GM19372 (cell line): ENCODE results near the gene IRS4.

Experiments
- ATAC-seq: cut with Tn5 transposase; IDR thresholded peaks from one replicate; pipeline ENCODE4 v1.9.1; 2021; ENCODE audit warnings: mild to moderate bottlenecking, low read depth, moderate library complexity; ENCODE audit not compliant: unreplicated experiment

The IRS4 gene

DNA sequence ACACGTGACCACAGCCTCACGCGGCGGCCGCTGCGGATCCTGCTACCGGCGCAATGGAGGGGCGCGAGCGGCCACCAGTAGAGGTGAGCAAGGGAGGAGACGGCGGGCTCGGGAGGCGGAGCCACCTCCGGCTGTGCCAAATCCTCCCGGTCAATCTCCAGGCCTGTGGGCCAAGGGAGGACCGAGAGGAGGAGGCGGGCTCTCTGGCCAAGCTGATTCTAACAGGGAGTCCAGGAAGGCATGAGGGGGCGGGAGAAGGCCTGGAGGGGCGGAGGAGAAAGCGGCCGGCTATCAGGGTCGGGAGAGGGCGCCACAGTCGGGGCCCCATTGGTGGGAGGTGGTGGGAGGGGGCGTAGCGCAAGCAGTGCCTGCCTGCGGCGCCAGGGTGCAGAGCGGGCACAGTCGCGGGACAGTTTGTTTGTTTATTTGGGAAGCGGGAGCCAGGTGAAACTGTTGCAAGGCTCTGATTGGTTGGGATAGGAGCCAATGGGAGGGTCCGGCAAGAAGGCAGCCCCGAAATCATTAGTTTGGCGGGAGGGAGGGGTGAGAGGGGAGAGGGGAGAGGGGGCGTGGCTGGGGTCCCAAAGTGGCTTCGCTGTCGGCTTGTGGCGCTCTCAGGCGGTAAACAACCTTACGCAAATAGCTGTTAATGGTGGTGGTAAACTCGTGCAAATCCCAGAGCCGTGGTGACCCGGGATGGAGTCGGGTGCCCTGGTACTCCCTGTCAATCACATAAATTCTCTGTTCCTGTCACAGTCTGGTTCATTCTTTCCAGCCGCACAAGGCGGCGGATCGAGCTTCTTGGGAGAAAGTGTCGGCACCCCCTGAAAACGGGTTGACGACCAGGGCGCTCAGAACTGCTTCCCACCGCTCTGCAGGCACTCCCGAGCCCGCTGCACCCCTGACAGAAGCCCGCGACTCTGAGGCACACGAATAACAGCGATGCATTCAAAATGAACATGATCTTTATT, at the start of gene IRS4:
Gene IRS4 (minus strand): TSS at position 55 of the 971 bp plus-strand sequence.
- ATAC-seq: no peak

GRCh38 chrX:108772549-108772948, 36.2 kb upstream of the IRS4 start:
- ATAC-seq: no peak

DNA sequence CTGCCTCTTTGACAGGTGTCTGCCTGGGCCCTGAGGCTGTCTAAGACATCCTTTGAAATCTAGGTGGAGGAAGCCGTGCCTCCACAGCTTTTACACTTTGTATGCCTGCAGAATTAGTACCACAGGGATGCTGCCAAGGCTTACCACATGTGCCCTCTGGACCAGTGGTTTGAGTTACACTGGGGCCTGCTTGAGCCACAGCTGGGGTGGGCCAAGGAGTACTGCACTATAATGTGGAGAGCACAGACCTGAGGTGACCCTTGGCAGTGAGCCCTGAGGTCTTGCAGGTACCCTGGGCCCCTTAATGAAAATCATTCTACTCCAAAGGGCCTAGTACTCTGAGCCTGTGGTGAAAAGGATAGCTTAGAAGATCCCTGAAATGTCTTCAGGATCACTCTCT, 27.2 kb upstream of the IRS4 start:
- ATAC-seq: no peak

DNA sequence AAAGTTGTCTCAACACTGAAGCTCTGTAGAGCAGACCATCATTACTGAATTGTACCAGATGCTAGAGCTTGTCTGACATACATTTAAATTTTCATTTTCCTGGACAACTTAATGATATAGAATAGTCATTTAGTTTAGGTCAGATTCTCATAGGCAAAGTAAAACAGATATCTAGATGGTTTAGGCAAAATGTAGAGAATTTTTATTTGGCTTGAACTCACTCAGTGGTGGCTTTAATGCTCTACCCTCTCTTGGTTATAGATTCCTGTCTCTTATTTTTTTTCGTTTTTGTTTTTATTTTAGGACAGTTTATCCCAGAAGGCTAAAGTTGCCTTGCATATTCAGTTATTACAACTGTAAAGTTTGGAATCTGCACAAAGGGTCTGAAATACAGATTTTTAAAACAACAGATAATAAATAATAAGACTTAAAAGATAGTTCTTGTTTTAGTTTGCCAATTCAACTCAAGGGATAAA, 4.0 kb upstream of the IRS4 start:
- ATAC-seq: no peak

- ATAC-seq: no peak
These were observed 1.4 kb upstream of the IRS4 start for GRCh38 chrX:108737754-108738153.

- ATAC-seq: no peak
These were observed 469 bp downstream of the IRS4 start for GRCh38 chrX:108735679-108736508.

DNA sequence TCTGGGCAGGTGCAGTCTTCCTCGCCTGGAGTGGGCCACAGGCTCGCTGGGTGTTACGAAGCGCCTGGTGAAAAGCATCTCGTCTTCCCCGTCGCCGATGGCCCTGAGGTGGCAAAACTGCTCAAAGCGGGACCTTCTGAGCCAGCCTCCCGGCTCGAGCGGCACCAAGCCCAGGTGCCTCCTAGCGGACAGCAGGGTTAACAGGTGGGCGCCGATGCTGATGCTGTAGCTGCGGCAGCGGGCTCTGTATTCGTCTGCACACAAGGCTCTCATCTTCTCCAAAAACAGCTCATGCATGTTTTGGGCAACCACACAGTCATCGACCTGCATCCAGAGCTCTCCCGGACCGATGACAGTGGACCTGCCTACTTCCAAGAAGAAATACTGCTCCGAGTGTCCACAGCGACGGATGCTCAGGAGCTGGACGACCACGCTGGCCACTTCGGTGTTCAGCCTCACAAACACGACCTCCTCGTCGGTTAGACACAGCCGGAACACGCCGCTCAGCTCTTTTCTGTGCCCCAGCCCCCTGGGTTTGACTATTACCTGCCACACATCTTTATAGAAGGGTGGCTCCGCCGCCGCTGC, 1.2 kb downstream of the IRS4 start:
- ATAC-seq: no peak

DNA sequence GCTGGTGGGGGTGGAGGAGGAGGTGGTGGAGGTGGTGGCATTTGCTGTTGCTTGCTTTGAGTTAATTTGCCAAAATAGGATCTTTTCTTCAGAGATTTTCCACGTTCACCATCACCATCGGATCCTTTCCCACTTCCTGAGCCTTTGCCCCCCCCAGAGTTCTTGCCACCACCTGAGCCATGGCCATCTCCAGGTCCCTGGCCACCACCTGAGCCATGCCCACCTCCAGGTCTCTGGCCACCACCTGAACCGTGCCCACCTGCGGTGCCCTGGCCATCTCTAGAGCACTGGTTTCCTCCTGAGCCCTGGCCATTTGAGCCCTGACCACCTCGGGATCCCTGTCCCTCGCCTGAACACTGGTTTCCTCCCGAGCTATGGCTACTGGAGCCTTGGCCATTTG, 1.9 kb downstream of the IRS4 start:
- no peak for ATAC-seq

DNA sequence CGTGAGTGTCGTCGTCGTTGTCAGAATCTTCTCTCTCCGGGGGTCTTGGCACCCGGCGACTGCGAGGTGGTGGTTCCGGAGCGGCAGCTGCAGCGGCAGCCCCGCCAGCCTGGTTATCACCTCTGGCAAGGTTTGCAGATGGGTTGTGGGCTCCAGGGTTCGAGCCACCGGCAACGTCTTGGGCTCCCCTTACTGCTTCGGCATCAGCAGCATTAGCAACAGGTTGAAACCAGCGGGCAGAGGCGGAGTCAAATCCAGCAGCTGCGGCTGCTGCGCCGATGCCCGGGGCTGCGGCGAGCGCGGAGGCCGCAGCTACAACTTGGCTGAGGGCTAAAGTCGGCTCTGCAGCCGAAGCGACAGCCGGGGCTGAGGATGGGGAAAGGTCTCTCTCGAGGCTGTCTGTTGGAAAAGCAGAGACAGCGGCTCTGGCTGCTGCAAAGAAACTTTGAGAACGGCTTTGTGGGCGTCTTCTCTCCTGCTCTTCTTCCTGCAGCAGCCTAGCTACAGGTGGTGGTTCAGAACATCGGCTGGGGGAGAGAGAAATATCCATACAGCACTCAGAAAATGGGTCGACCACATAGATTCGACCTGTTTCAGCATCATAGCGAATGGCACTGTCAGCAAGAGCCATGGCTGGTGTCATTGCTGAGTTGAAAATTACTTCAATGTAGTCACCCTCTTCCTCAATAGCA, 3.6 kb downstream of the IRS4 start:
- no peak for ATAC-seq

DNA sequence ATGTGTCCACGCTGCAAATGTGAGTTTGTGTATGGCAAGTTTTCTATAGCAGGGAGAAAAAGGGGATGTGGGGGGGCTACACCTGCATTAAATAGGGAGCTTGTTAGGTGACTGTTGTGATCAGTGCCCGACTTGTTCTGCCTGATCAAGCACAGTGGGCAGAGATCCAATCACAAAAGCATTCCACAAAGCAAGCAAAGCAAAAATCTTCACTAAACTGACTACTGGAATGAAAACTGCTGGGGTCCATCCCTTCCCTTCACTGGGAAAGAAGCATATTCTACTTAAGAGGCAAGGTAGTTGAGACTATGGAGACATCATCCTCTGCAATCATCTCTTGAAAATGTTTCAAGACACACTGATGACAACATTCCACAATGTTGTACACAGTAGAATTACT, 5.2 kb downstream of the IRS4 start:
- no peak for ATAC-seq

DNA sequence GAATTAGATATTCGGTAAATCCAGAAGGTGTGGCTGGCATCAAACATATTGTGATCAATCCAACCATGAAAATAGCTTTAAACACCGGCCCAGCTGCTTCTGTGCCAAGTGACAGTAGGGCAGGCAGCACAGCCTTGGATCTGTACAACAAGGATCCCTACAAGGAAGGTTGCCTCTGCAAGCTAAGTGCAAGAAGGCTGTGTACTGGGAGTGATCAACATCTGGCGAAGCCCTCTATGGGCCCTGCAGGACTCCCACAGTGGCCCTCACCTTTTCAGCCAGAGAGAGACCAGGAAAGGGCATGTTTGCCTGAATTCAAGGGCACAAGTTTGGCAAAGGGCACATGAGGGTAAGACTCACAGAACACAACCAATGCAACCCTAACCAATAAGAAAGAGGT, 9.6 kb downstream of the IRS4 start:
- ATAC-seq: no peak

GRCh38 chrX:108722561-108722960, 13.8 kb downstream of the IRS4 start:
- ATAC-seq: no peak

DNA sequence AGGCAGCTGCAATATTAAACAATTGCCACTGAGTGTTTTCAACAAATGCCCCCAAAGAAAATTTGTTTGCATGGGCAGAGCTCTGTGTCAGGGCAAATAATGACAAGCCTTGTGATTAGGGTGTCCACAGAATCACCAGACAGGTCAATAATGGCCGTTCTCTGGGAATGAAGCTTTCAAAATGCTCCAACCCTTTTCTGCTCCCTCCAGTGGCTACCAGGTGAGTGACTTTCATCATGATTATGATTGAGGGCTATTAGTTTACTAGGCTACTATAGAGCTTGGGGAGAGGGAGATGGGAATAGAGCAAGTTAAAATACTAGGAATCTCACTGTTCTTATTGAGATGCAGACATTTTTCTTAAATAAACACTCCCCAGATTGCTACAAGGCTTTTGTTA, 23.5 kb downstream of the IRS4 start:
- no peak for ATAC-seq

GRCh38 chrX:108704839-108705238, 31.5 kb downstream of the IRS4 start:
- no peak for ATAC-seq

DNA sequence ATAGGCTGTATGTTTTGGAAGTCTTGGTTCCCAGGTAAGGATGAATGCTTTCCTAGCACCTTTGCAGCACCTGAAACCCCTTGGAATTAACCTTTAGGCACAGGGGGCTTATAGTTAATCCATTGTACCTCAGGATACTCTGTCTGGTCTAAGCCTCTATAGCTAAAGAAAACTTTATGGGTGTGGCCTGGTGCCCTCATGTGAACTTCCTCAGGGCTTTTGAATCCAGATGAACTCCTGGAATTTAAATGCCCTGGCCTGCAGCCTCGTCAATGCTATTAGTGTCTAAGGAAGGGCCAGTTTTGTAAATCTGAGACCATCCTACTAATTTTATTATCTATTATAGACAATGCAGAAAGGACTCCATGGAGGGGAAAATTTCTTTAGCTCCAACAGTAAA, 33.8 kb downstream of the IRS4 start:
- ATAC-seq: no peak

DNA sequence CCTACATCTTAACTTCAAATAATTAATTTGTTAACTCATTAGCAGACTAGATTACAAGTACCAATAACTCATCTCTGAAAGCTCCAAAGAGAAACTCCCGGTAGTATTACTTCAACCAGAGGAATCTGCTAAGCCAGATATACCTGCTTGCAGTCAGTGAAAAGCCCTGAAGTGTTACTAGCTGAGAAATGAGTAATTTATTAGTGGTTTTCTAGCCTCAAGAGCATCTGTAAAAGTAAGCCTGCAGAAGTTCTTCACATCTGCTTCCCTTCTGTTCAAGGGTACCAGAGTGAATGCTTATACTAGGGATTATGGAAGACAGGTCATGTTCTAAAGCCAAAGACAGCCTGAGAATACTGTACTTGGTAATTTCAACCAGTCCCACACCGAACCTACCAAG, 34.7 kb downstream of the IRS4 start:
- no peak for ATAC-seq

GRCh38 chrX:108699368-108699767, 37.0 kb downstream of the IRS4 start:
- no peak for ATAC-seq

GRCh38 chrX:108696690-108697089, 39.7 kb downstream of the IRS4 start:
- ATAC-seq: no peak
